ENCODE results near the gene PRSS56. TPM values are rescaled to one million over a fixed set of nuclear protein-coding genes. Genes with fewer than 3 reads are reported as not detected.

Gene PRSS56
- total and polyA plus RNA-seq, 11 donors: 0.11 to 0.25 (median 0.15) TPM; not detected in 6

- intact Hi-C loops (cut with DNase I): no loop called here
- ATAC-seq (no peak), DNase-seq (peak in 2 of 5 donors; percentile 15 to 56)
Measured at GRCh38 chr2:232485757-232486557, 34.2 kb upstream of the PRSS56 start.

GRCh38 chr2:232486558-232487384, 33.4 kb upstream of the PRSS56 start:
- no peak for ATAC-seq
- no peaks in the 10 kb centered on the region for H3K9me3 ChIP-seq
- no peak for TF ChIP-seq POLR2A (IDR thresholded peaks at IDR 0.05)
- no peak for TF ChIP-seq CTCF (IDR thresholded peaks at IDR 0.05)
- H3K27ac ChIP-seq: no peak overlapping the region
- peak in 2 of 5 donors; percentile 7 to 42 for DNase-seq
- intact Hi-C loops (cut with DNase I): no loop called here
- peaks cover 0 to 31% (median 0%) of the 10 kb centered on the region in 12 donors for H3K4me1 ChIP-seq
- peak overlapping the region in 7 of 12 donors; percentile 2 to 45 (median 23) for H3K4me3 ChIP-seq
- peaks cover 25 to 68% (median 47%) of the 10 kb centered on the region in 9 donors for H3K27me3 ChIP-seq
- WGBS, 4 donors: 3 to 4% (median 4%) methylated on average over 34 to 74 of the region's 74 CpGs
- no peaks in the 10 kb centered on the region for H3K36me3 ChIP-seq

More at GRCh38 chr2:232485757-232486557, 34.2 kb upstream of the PRSS56 start:
- H3K4me3 ChIP-seq: no peak overlapping the region
- H3K36me3 ChIP-seq: no peaks in the 10 kb centered on the region
- TF ChIP-seq POLR2A (IDR thresholded peaks at IDR 0.05) (no peak), CTCF (IDR thresholded peaks at IDR 0.05) (no peak)
- H3K27me3 ChIP-seq: peaks cover 25 to 74% (median 47%) of the 10 kb centered on the region in 9 donors
- 0 to 3% (median 2%) methylated on average over 36 to 111 of the region's 111 CpGs for WGBS, 4 donors
- no peaks in the 10 kb centered on the region for H3K9me3 ChIP-seq
- peaks cover 0 to 31% (median 0%) of the 10 kb centered on the region in 12 donors for H3K4me1 ChIP-seq
- no peak overlapping the region for H3K27ac ChIP-seq

- H3K4me3 ChIP-seq: peak within 1 kb of the TSS in 7 of 12 donors; percentile 2 to 45 (median 23)
- H3K9me3 ChIP-seq: no peaks in the 10 kb centered on the region
- no peak within 1 kb of the TSS for H3K27ac ChIP-seq
- DNase-seq (peak in 2 of 5 donors; percentile 18 to 64), ATAC-seq (no peak)
- intact Hi-C loops (cut with DNase I): no loop called here
- no peak for TF ChIP-seq POLR2A (IDR thresholded peaks at IDR 0.05)
- no peak for TF ChIP-seq CTCF (IDR thresholded peaks at IDR 0.05)
- H3K27me3 ChIP-seq: peaks cover 25 to 63% (median 47%) of the 10 kb centered on the region in 9 donors
- peaks cover 0 to 31% (median 0%) of the 10 kb centered on the region in 12 donors for H3K4me1 ChIP-seq
- no peaks in the 10 kb centered on the region for H3K36me3 ChIP-seq
- 0 to 2% (median 2%) methylated on average over 15 to 102 of the region's 102 CpGs for WGBS, 4 donors
Measured at GRCh38 chr2:232487385-232488096, 32.6 kb upstream of the PRSS56 start, which contains the start of gene ECEL1. Gene ECEL1 (minus strand): TSS chr2:232487834. CDS start chr2:232486653, 1,181 bp downstream.

Data from heart left ventricle (tissue), 16 donors.